ENCODE data around the gene MIER2.
"Not testable (repeated sequence)": the region's sequence is repeated elsewhere in the genome, so short reads cannot be mapped to it uniquely, and the experiment has no call there.

MIER2 gene

DNA sequence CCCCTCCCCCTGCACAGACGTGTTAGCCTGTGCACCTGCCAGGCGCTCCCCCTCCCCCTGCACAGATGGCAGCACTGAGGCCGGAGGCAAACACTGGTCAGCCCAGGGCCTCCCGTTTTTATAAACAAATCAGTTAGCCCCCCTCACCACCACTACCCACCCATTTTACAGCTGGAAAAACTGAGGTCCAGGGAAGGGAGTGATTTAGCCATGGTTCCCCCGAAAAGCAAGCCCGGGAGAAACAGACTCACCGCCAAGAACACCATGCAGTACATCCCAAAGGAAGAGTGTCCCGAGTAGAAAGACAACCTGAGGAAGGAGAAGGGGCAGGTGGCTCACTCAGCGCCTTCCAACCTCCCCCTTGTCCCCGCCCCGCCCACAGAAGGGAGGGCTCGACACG, 62.1 kb downstream of the MIER2 start:
- DNase-seq (ENCODE audit: low spot score), result no peak

DNA sequence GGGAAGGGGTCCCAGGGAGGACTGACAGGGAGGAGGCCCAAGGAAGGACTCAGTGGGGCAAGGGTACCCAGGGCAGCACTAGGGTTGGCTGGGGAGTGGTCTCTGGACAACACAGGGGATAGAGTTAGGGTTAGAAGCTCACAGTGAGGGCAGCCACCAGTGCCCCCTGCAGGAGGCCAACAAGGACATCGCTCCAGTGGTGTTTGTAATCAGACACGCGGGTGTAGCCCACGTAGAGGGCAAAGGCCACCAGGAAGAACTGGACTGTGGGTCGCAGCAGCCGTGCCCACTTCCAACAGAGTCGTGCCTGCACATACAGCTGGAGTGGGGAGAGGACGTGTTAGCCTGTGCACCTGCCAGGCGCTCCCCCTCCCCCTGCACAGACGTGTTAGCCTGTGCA, 62.6 kb downstream of the MIER2 start:
- no peak for DNase-seq (ENCODE audit: low spot score)

DNA sequence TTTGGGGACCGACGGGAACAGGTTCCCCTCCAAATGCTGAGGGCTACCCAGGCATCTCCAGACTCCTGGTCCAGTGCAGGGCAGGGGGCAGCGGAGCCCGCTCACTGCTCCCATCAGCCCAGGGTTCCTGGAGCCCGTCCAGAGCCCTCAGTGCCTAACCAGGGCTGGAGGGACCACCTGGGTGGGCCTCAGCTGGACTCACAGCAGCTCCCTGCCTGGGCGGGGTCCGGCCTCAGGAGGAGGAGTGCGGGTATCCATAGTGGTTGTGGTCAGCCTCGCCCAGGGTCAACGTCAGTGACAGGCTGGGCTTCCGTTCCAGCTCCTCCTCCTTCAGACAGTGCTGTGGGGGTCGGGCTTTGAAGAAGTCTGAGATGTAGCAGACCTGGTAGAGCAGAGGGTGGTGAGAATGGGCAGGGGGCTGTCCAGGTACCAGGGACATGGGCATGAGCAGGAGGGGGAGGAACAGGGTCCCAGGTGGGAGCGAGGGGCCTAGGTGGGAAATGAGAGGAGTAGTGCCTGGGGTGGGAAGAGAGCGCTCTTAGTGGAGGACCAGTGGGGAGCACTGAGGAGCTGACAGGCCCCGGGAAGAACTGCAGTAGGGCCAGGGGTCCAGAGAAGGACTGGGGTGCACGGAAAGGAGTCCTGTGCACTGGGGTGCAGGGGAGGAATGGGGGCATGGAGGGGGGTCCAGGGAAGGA, 63.3 kb downstream of the MIER2 start:
- no peak for DNase-seq (ENCODE audit: low spot score)

DNA sequence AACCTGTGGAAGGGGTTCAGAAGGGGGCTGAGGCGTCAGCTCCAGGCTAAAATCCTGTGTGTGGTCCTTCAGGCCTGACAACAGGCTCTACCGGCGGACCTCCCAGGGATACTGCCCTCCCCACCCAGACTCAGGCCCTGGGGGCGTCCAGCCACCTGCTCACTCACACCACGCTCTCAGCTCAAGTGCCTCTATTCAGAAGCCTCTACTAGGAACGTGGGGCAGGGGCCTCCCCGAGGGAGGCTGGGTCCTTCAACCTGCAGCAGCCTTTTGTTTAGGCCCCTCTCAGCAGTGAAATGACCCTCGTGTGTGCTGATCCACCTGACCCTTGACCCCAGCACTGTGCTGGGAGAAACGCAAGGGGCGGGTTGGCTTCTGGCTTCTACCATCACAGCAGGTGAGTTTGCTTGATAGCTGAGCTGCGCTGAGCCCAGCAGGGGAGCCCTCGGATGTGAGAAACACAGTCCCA, 64.0 kb downstream of the MIER2 start:
- no peak for DNase-seq (ENCODE audit: low spot score)

DNA sequence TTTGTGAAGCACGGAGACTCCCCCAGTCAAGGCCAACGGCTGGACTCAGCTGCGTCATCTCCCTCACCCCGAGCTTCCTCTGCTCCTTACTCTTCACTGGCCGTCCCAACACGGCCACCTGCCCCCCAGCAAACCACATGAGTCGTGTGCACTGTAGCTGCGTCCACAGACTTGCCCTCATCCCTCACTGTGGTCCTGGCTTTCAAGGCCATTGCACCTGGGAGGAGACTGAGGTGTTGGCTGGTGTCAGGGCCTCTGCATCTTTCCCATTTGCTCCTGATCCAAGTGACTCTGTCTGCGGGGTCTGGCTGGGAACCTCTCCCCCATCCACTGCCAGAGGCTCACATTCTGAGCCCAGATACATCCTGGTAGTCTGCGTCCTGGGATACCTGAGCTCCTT, 64.9 kb downstream of the MIER2 start:
- DNase-seq (ENCODE audit: low spot score), result no peak

DNA sequence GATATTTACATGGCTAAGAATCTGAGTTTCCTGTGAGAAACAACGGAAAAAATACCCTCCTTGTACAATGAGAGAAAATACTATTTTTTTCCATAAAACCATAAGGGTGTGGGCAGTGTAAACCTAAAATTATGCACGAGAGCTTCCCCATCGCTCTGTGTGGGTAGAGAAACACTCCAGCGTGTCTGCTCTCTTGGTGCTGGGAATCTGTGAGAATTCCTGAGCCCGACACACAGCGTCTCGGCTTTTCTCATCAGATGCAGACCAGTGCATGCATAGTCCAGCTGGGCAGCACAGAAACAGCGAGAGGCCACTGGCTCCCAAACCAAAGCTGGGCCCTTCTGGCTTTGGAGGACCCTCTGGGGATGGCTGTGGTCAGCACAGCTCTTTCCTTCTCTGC, 65.4 kb downstream of the MIER2 start:
- DNase-seq (ENCODE audit: low spot score), result no peak

DNA sequence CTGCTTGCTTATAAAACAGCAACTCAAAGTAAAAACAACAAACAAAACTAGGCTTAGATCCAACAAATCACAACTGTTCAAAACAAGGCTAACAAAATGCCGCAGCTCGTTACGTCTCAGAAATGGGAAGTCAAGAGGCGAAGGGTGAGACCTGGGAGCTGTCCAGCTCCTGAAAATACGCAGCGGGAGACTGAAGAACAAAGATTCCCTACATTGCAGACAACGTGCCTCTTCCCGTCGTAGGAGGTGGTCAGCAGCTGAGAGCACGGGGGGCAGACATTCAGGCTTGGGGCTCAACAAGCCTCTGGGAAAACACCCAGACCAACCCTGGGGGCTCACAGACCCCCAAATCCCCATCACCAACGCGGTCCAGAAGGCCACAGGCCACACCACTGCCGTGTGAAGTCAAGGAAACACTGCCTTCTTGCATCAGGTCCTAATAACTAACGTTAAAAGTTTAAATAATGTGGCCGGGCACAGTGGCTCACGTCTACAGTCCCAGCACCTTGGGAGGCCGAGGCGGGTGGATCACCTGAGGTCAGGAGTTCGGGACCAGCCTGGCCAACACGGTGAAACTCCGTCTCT, 66.9 kb downstream of the MIER2 start:
- no peak for DNase-seq (ENCODE audit: low spot score)

DNA sequence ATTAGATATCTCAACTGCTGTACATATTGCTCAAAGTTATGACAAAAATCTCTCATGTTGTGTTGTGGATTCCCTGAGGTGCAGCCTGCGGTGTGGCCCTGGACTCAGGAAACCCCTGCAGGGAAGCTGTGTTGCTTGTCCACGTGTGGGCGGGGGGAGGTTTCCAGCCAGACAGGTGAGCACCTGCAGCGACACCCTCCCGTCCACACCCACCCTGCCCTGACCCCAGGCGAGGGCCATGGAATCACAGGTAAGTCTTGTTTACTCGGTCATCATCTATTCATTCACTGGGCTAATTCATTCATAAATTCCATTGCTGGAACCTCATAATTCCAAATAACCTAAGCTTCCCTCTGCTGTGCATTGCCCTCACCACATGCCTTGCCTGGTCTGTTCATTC, 67.5 kb downstream of the MIER2 start:
- DNase-seq (ENCODE audit: low spot score), result no peak

DNA sequence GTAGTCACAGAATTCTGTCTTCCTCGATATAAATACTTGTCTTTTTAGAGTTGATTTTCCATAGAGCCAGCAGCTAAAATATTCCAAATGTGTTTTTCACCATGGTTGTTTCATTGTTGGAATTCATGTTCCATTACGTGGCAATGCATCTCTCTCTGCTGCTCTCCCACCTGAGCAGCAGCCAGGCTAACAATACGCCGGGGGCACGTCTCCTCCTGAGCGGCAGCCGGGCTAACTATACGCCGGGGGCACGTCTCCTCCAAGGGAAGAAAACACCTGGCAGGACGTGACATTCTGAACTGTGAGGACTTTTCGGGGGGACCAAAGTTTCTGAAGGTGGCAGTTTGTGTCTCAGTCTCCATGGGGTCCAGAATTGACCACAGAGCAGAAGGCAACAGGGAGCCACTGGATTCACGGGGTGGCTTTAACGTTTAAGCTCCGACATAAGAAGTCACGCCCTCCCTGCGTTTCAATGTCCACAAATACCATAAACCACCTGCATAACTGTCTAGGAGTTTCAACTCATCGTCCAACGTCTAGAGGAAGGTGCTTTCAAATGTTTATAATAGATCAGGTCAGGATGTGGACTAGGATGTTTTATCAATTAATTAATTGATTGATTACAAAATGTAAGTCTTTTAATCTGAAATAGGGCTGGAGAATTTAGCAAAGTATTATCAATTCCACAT, 68.5 kb downstream of the MIER2 start:
- DNase-seq (ENCODE audit: low spot score), result no peak

DNA sequence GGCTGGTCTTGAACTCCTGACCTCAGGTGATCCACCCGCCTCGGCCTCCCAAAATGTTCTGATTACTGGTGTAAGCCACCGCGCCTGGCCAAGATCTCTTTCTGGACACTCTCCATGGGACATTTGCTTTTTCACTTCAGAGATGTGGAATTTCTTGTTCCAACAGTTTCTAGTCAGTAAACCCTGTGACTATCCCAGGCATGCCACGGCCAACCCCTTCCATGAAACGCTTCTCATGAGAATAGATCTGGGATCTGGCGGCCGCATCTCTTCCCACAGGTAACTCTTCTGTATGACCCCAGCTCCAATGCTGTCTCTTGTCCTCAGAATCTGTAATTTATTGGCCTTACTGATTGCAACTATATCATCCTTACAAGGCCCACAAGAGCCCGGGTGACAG, 69.6 kb downstream of the MIER2 start:
- no peak for DNase-seq (ENCODE audit: low spot score)

DNA sequence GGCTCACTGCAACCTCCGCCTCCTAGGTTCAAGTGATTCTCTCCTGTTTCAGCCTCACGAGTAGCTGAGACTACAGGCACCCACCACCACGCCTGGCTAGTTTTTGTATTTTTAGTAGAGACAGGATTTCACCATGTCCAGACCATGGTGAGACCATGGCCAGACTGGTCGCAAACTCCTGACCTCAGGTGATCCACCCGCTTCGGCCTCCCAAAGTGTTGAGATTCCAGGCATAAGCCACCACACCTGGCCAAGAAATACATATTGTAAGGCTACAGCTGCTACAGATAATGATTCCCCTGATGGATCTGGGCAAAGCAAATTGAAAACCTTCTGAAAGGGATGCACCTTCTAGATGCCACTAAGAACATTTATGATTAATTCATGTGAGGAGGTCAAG, 71.2 kb downstream of the MIER2 start:
- no peak for DNase-seq (ENCODE audit: low spot score)

DNA sequence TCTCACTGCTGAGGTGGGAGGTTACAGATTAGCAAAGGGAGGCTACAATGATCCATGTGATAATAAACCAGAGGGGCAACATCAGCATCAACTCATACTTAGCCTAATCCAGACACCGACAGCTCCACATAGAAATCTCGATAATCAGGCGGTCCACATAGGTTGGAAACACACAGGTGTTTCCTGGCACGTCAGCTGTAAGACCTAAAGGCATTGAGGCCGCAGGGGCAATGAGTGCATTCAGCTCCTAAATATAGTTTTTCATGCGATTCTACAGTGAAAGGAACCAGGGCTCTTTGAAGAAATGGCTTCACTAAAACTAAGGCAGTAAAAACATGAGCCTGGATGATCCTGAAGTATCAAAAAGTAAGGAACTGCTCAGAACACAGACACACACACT, 72.7 kb downstream of the MIER2 start:
- no peak for DNase-seq (ENCODE audit: low spot score)

DNA sequence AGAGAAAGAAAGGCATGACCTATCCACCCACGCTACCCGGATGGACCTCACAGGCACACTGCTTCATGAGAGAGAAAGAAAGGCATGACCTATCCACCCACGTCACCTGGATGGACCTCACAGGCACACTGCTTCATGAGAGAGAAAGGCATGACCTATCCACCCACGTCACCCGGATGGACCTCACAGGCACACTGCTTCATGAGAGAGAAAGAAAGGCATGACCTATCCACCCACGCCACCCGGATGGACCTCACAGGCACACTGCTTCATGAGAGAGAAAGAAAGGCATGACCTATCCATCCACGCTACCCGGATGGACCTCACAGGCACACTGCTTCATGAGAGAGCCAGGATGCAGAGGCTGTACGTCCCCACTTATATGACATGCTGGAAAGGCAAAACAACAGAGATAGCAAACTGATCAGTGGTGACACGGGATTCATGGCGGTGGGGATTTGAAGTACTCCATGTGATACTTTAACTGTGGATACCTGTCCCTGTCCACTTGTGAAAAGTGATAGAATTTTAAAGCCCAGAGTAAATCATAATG, 73.8 kb downstream of the MIER2 start:
- not testable (repeated sequence) for DNase-seq (ENCODE audit: low spot score)

DNA sequence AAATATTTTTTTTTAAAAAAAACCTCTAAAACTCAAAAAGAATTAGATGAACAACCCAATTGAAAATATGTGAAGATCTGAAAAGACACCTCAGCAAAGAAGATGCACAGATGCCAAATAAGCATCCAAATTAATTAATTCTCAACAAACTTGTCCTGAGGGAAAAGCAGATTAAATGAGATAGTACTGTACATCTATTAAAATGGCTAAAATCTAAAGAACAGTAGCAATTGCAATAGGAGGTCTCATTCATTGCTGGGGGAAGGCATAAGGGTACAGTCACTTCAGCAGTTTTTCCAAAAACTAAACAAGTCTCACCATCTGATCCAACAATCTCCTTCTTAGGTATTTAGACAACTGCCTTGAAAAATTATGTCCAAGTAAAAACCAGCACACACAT, 75.4 kb downstream of the MIER2 start:
- no peak for DNase-seq (ENCODE audit: low spot score)

DNA sequence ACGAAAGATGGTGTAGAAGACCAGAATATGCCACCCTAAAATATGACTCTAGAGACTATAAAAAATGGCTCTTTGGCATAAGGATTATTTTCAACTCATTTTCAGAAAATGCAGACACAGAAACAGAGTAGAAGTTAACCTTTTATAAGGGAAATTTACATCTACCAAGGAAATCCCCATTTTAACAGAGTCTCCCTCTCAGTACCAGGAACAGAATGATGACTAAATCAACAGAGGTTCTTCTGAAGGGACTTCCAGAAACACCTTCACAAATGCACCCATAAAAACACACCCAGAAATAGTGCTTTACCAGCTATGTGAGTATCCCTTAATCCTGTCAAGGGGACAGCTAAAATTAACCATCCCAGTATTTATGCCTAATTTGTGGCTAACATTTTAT, 82.5 kb downstream of the MIER2 start:
- no peak for DNase-seq (ENCODE audit: low spot score)

DNA sequence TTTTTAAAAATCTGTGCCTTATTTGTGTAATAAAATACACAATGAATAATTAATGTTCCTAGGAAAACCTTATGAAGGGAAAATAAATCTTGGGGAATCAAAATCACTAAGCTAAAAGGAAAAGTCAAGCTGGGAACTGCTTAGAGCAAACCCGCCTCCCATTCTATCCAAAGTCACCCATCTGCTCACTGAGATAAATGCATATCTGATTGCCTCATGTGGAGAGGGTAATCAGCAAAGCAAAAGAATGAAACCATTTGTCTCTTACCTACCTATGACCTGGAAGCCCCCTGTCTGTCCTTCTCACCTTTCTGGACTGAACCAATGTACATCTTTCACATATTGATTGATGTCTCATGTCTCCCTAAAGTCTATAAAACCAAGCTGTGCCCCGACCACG, 87.8 kb downstream of the MIER2 start:
- DNase-seq (ENCODE audit: low spot score), result not testable (repeated sequence)

Data from AG08395 (cell line).